Stomach smooth muscle (tissue), 2 donors: ENCODE measurements around the gene CCDC167.

Experiments
- H3K27ac ChIP-seq: one replicate; pipeline ENCODE4 v1.7.0; 2013; ENCODE audit warnings: mild to moderate bottlenecking, low read length, inconsistent platforms
- H3K27me3 ChIP-seq, 2 donors: one replicate each; pipeline ENCODE4 v1.7.0; 2013; ENCODE audit warnings: low read length in 2 of 2; ENCODE audit not compliant: insufficient read depth in 2 of 2, control insufficient read depth in 1 of 2
- H3K36me3 ChIP-seq, 2 donors: one replicate each; pipeline ENCODE4 v1.7.0; 2013; ENCODE audit warnings: low read length in 2 of 2; ENCODE audit not compliant: control insufficient read depth in 2 of 2, insufficient read depth in 2 of 2
- H3K4me1 ChIP-seq: one replicate; pipeline ENCODE4 v1.7.0; 2013; ENCODE audit warnings: low read length; ENCODE audit not compliant: control insufficient read depth, insufficient read depth
- H3K4me3 ChIP-seq, 2 donors: one replicate each; pipeline ENCODE4 v1.7.0; 2013; ENCODE audit warnings: low read length in 2 of 2
- H3K9ac ChIP-seq, 2 donors: one replicate each; pipeline ENCODE4 v1.7.0; 2013; ENCODE audit warnings: low read length in 2 of 2, mild to moderate bottlenecking in 1 of 2
- H3K9me3 ChIP-seq, 2 donors: one replicate each; pipeline ENCODE4 v1.7.0; 2013; ENCODE audit warnings: low read length in 2 of 2; ENCODE audit not compliant: control insufficient read depth in 2 of 2
- donor health status: healthy.
- donor health status: Pancreatic carcinoma.

The CCDC167 gene

DNA sequence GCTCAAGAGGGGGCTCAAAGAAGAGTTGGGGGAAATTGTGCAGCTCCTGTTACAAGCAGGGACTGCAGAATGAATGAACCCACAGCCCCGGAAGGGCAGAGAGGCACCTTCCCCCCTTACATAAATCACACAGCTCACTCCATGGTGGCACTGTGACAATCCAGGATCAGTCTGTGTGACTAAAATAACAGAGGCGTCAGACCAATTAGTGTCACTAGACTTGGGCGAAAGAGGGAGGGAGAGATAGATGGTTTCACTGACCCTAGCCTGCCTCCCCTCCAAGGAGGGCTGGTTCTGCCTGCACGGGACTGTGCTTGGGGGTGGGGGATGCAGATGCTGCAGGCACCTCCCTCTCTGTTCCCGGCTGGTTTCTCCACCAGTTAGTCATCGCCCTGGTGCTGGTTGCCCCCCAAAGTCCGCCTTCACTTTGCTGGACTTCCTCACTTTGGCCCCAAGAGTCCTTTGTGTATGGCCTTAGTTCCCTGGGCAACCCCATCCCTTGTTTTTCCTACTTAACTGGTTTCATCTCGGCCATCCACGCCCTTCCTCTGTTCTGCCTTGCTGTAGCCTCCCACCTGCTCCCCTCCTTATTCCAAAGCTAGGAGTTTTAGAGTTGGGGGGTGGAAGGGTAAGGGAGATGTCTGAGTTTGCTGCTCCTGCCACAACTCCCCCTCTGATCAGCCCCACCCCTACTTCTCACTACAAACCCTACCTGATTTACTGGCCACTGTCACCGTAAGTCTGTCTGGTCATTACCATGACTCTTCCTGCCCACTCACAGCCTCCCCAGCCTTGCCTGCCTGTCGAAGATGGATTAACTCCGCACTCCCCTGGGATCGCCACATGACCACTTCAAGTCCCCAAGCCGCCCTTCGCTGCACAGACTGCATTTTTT is 17.7 kb downstream of the CCDC167 start:
- H3K27ac ChIP-seq: no peak overlapping the region
- H3K9me3 ChIP-seq: no peaks in the 10 kb centered on the region
- no peak overlapping the region for H3K4me3 ChIP-seq
- H3K9ac ChIP-seq: no peak overlapping the region
- no peaks in the 10 kb centered on the region for H3K27me3 ChIP-seq
- H3K36me3 ChIP-seq: peaks cover 31 to 54% of the 10 kb centered on the region in 2 donors
- H3K4me1 ChIP-seq: no peaks in the 10 kb centered on the region

DNA sequence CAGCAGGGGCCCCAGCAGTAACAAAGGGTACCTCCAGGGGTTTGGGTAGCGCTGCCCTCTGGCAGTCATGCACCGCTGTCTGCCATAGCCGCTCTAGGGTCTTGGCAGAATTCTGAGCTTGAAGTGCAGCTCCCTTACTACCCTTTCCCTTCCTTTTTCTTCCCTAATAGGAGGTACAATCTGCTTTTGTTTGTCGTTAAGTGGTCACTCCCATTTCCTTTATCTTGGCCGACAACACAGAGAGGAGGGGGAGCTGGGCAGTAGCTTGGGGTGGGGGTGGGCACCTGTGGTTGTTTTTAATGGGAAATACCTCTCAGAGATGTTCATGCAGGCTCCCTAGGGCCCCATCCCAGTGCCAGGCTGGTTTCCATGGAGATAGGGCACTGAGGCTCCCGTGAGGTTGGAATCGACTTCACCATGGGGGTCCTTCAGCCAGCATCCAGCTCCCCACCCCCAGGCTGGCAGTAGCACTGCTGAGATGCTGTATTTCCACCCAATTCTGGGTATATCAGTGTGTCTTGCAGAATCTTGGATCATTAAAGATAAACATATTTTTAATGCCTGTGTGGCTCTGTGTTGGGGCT is 18.6 kb downstream of the CCDC167 start:
- H3K4me1 ChIP-seq: no peaks in the 10 kb centered on the region
- H3K36me3 ChIP-seq: peaks cover 33 to 55% of the 10 kb centered on the region in 2 donors
- H3K9ac ChIP-seq: no peak overlapping the region
- H3K27me3 ChIP-seq: no peaks in the 10 kb centered on the region
- no peak overlapping the region for H3K27ac ChIP-seq
- no peaks in the 10 kb centered on the region for H3K9me3 ChIP-seq
- no peak overlapping the region for H3K4me3 ChIP-seq

DNA sequence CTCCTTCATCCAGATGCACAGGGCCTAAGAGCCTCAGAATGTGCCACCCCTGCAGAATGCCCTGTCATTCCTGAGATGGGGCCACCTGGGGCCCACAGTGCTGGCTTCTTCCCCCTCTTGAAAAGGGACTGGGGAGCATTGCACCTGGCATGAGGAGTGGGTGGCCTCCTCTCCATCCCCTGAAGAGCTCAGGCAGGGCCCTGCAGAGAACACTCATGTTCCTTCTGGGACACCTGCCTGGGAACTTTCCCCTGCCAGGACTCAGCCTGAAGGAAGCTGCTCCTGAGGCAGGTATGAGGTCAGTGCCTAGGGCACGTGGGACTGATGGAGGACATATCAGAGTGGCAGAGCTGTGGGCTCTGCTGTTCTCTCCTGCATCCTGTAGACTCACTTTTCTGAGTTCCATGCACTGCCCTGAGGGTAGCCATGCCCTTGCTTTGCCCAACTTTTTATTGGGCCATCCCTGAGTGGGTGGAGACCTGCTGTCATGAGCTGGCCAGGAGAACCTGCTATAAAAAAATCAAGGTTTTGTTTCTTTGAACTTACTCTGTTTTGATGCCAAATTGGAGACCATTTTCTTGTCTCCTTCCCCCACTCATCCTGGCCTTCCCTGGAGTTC is 19.5 kb downstream of the CCDC167 start:
- H3K4me1 ChIP-seq: no peaks in the 10 kb centered on the region
- peaks cover 37 to 62% of the 10 kb centered on the region in 2 donors for H3K36me3 ChIP-seq
- no peaks in the 10 kb centered on the region for H3K27me3 ChIP-seq
- no peak overlapping the region for H3K27ac ChIP-seq
- H3K9ac ChIP-seq: no peak overlapping the region
- H3K9me3 ChIP-seq: no peaks in the 10 kb centered on the region
- H3K4me3 ChIP-seq: no peak overlapping the region

DNA sequence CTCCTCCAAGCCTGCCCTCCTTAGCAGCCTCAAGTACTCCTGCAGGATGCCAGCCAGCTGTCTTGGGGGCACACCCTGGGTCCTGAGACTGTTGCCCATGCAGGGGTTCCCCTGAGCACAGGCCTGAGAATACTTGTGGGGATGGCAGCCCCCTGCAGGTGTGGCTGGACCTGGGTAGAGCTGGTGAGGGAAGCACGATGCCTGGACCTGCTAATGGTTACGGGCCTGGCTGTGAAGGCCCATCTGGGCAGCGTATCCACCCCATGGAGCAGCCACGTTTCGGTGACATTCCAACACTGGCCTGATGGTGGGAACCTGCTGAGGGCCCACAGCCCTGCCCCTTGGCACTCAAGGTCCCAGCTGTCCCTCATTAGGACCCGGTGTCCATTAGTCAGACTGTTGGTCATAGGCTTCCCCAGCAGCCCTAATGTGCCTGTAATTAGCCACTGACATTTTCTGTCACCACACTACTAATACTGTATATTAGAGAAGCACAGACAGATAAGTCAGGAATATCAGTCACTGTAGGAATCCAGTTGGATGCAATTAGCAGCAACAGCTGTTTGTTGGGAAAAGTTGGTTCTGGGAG is 20.3 kb downstream of the CCDC167 start:
- no peaks in the 10 kb centered on the region for H3K27me3 ChIP-seq
- no peaks in the 10 kb centered on the region for H3K4me1 ChIP-seq
- peaks cover 46 to 70% of the 10 kb centered on the region in 2 donors for H3K36me3 ChIP-seq
- no peak overlapping the region for H3K4me3 ChIP-seq
- no peak overlapping the region for H3K9ac ChIP-seq
- no peak overlapping the region for H3K27ac ChIP-seq
- no peaks in the 10 kb centered on the region for H3K9me3 ChIP-seq

DNA sequence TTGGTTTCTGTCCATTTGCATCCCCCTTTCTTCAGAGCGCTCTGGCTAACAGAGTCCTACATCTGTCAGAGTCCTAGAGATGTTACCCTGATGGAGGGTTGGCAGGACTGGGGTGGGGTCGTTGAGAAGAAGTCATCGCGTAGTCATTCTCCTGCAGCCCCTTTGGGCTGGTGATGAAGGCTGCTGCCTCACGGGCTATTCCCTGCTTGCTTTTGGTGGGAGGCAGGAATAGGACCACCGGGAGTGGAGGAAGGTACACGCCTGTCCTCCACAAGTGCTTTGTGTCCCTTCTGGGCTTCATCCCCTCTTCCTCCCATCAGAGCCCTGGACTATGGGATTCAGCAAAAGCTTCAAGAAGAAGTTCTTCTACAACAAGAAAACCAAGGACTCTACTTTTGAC is 20.9 kb downstream of the CCDC167 start:
- Histone ChIP-seq H3K9me3 (no peaks in the 10 kb centered on the region), H3K4me3 (no peak overlapping the region), H3K27ac (no peak overlapping the region), H3K9ac (no peak overlapping the region), H3K36me3 (peaks cover 48 to 70% of the 10 kb centered on the region in 2 donors), H3K27me3 (no peaks in the 10 kb centered on the region), H3K4me1 (peaks cover under 1% of the 10 kb centered on the region)

DNA sequence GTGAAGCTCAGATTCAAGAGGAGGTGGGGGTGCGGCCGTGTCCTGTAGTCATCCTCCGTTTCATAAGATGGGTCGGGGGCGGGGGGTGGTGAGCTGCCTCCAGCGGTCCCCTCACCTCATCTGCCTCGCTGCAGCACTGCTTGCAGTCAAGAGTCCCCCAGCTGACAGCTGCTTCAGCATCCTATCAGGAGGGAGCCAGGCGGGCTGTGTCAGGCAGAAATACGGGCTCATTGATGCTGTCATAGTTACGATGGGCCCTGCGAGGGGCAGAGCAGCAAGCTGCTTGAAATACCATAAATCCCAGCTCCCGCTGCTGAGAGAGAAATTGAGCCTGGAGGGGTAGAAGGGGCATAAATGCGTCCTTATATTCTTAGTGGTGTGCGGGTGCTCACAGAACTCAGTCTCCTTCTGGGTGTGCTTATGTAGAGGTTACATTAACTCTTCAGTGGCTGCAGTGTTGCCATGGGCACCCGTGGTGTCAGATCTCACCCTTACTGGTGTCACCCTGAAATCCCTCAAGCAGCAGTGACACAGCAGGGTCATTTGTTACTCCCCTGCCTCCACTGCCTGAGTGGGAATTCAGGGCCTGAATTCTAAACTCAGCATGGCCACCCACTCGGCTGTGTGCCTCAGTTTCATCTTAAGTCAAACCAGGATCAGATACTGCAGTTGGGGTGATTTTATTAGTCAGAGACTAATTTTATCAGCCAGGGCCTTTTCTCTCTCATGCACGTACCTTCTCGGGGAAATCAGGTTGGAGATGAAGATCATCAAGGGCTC is 21.8 kb downstream of the CCDC167 start:
- H3K27ac ChIP-seq: no peak overlapping the region
- H3K27me3 ChIP-seq: no peaks in the 10 kb centered on the region
- no peaks in the 10 kb centered on the region for H3K9me3 ChIP-seq
- H3K4me1 ChIP-seq: peaks cover 9% of the 10 kb centered on the region
- H3K4me3 ChIP-seq: no peak overlapping the region
- H3K9ac ChIP-seq: no peak overlapping the region
- peaks cover 49 to 67% of the 10 kb centered on the region in 2 donors for H3K36me3 ChIP-seq

DNA sequence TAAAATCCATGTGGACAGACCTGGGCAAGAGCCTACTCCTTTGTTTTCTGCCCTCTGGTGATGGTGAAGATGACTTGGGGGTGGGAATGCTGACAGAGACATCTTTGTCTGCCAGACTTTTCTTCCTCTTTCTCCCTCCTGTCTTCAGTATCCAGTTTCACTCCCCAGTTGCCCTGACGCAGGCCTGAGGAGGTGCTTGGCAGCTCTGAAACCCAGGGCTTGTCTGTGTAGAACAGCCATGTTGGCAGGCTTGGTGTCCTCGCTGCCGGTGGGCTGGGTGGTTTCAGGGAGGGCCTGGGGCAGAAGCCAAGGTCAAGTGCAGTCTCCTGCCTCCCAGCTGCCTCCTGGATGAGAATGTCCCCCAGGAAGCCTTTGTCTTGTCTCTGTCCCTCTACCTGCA is 22.5 kb downstream of the CCDC167 start:
- Histone ChIP-seq H3K9ac (no peak overlapping the region), H3K9me3 (no peaks in the 10 kb centered on the region), H3K4me3 (no peak overlapping the region), H3K36me3 (peaks cover 50 to 66% of the 10 kb centered on the region in 2 donors), H3K27me3 (no peaks in the 10 kb centered on the region), H3K4me1 (peaks cover 12% of the 10 kb centered on the region), H3K27ac (no peak overlapping the region)

DNA sequence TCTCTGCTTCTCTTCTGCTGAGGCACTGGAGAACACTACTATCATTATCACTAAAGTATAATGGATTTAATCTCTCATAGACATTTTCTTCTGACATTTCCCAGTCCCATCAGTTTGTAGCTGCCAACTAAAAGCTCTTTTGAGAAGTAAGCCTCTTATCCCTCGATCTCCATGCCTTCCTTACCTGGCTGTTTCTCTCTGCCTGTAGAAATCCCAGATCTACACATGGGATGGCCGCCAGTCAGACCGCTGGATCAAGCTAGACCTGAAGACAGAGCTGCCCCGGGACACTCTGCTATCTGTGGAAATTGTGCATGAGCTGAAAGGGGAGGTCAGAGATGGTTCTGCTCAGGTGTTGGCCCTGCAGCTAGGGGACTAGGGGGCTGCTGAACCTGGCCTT is 25.4 kb downstream of the CCDC167 start:
- no peak overlapping the region for H3K27ac ChIP-seq
- H3K9me3 ChIP-seq: no peaks in the 10 kb centered on the region
- peaks cover 52 to 62% of the 10 kb centered on the region in 2 donors for H3K36me3 ChIP-seq
- H3K27me3 ChIP-seq: no peaks in the 10 kb centered on the region
- no peak overlapping the region for H3K9ac ChIP-seq
- H3K4me3 ChIP-seq: no peak overlapping the region
- H3K4me1 ChIP-seq: peaks cover 12% of the 10 kb centered on the region

DNA sequence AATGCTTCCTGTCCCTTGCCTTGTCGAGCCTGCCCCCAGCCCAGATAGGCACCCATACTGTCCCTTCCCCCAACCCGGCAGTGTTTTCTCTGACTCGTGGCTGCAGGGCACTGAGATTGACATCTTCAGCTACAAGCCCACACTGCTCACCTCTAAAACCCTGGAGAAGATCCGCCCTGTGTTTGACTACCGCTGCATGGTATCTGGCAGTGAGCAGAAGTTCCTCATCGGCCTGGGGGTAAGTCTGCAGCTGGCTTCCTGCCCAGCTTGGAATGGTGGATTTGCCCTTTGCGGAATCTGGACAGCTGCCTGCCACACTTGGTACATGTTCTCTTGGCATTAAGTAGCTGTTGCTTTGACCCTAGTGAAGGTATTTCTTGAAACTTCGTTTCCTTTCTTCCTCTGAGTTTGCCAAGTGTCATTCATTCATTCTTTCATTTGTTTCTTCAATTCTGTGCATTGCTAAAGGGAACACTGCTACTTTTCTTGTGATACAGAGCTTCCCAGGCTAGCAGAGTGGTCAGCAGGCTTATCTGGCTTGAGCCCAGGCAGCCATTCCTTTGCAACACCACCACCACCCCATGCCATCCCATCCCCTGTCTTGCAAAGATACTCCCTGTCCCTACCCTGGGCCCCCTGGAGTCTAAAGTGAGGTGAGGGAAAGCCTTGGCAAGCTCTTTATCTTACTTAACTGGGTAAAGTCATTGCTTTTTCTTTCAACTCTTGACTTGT is 26.2 kb downstream of the CCDC167 start:
- Histone ChIP-seq H3K9ac (no peak overlapping the region), H3K9me3 (no peaks in the 10 kb centered on the region), H3K36me3 (peaks cover 46 to 55% of the 10 kb centered on the region in 2 donors), H3K27me3 (no peaks in the 10 kb centered on the region), H3K4me1 (peaks cover 12% of the 10 kb centered on the region), H3K4me3 (no peak overlapping the region), H3K27ac (peak overlapping the region; percentile 46)

DNA sequence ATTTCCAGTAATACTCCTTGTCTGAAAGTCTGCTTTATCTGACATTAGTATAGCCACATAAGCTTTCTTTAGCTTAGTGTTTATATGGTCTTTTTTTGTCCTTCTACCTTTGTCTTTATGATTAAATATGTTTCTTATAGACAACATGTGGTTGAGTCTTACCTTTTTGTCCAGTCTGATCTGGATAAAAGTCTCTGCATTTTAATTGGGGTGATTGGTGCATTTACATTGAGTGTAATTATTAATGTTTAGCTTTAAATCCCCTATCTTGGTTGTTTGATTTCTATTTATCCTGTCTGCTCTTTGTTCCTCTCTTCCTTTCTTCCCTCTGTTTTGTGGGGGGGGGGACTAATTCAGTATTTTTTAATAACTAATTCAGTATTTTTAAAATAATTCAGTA is 32.0 kb downstream of the CCDC167 start:
- Histone ChIP-seq H3K27ac (no peak overlapping the region), H3K27me3 (no peaks in the 10 kb centered on the region), H3K4me3 (no peak overlapping the region), H3K36me3 (peaks cover 27% of the 10 kb centered on the region in 2 donors), H3K9me3 (no peaks in the 10 kb centered on the region), H3K9ac (no peak overlapping the region), H3K4me1 (peaks cover 2% of the 10 kb centered on the region)
